Ishikawa (cell line): ENCODE data around the gene SAFB.

ENCODE experiments used
- CEBPB ChIP-seq: IDR thresholded peaks from 2 replicates; pipeline ENCODE4 v1.6.1; 2012
- CREB1 ChIP-seq: IDR thresholded peaks from 2 replicates; pipeline ENCODE4 v1.6.1; 2012; ENCODE audit warnings: low read depth
- EP300 ChIP-seq: IDR thresholded peaks from 2 replicates; pipeline ENCODE4 v1.6.1; 2012; ENCODE audit warnings: borderline replicate concordance
- RAD21 ChIP-seq: IDR thresholded peaks from 2 replicates; pipeline ENCODE4 v1.6.1; 2012; ENCODE audit warnings: low read depth
- USF1 ChIP-seq: IDR thresholded peaks from 2 replicates; pipeline ENCODE4 v1.6.1; 2012
- TF ChIP-seq, protein P1 (sequence below): IDR thresholded peaks from 2 replicates; pipeline ENCODE4 v1.6.1; 2012; ENCODE audit warnings: low read depth, mild to moderate bottlenecking

DNA sequence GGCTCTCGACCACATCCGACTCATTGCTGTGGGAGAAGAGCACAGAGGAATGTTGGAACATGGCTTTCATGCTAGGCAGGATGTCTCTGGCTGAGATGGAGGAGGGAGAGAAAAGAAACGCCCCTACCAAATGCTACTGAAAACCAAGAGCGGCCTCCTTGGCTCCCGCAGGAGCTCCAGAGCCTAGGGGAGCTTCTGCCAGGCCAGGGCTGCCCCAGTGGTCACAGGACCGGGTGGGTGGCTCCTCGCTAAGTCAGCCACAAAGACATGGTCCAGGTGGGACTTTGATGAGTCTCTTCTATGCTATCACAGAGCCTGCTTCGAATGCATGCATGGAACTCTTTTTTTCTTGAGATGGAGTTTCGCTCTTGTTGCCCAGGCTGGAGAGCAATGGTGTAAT lies 90.3 kb downstream of the SAFB start:
- TF ChIP-seq, protein P1, sequence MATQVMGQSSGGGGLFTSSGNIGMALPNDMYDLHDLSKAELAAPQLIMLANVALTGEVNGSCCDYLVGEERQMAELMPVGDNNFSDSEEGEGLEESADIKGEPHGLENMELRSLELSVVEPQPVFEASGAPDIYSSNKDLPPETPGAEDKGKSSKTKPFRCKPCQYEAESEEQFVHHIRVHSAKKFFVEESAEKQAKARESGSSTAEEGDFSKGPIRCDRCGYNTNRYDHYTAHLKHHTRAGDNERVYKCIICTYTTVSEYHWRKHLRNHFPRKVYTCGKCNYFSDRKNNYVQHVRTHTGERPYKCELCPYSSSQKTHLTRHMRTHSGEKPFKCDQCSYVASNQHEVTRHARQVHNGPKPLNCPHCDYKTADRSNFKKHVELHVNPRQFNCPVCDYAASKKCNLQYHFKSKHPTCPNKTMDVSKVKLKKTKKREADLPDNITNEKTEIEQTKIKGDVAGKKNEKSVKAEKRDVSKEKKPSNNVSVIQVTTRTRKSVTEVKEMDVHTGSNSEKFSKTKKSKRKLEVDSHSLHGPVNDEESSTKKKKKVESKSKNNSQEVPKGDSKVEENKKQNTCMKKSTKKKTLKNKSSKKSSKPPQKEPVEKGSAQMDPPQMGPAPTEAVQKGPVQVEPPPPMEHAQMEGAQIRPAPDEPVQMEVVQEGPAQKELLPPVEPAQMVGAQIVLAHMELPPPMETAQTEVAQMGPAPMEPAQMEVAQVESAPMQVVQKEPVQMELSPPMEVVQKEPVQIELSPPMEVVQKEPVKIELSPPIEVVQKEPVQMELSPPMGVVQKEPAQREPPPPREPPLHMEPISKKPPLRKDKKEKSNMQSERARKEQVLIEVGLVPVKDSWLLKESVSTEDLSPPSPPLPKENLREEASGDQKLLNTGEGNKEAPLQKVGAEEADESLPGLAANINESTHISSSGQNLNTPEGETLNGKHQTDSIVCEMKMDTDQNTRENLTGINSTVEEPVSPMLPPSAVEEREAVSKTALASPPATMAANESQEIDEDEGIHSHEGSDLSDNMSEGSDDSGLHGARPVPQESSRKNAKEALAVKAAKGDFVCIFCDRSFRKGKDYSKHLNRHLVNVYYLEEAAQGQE: no peak
- TF ChIP-seq EP300 (no peak), USF1 (no peak), CREB1 (no peak), RAD21 (no peak), CEBPB (no peak)
